Breast epithelium (tissue), 4 donors: ENCODE data around the gene TEX2. TPM values are rescaled to one million over a fixed set of nuclear protein-coding genes. Genes with fewer than 3 reads are reported as not detected.

Experiments used
- DNase-seq, 2 donors: peaks; one replicate each; pipeline ENCODE4 v3.0.0-alpha.2; 2019; ENCODE audit warnings: low spot score in 2 of 2
- H3K27ac ChIP-seq, 2 donors: fragments of 200-600 bp; sonication (generic) in 1 of 2; one replicate each; pipeline ENCODE4 v1.5.1; 2016 to 2019; ENCODE audit warnings: mild to moderate bottlenecking in 1 of 2
- H3K27me3 ChIP-seq, 2 donors: fragments of 200-600 bp; sonication (generic) in 1 of 2; one replicate each; pipeline versions ENCODE4 v1.5.1 to v1.6.0; 2017 to 2019; ENCODE audit warnings: control low read depth in 1 of 2, mild to moderate bottlenecking in 1 of 2
- H3K36me3 ChIP-seq: fragments of 200-600 bp; one replicate; pipeline ENCODE4 v1.5.1; 2019
- H3K4me1 ChIP-seq, 2 donors: fragments of 200-600 bp; sonication (generic); one replicate each; pipeline ENCODE4 v1.5.1; 2016 to 2019; ENCODE audit warnings: control low read depth in 1 of 2
- H3K4me3 ChIP-seq, 3 donors: fragments of 200-600 bp; sonication (generic); 1 replicate in 2 of 3; 2 replicates in 1 of 3; pipeline ENCODE4 v1.5.1; 2016 to 2019; ENCODE audit warnings: mild to moderate bottlenecking in 3 of 3, moderate library complexity in 2 of 3
- H3K9me3 ChIP-seq, 2 donors: fragments of 200-600 bp; sonication (generic) in 1 of 2; one replicate each; pipeline ENCODE4 v1.5.1; 2016 to 2019; ENCODE audit warnings: control low read depth in 1 of 2
- CTCF ChIP-seq, 3 donors: fragments of 450-650 bp; IDR thresholded peaks; one replicate each; pipeline ENCODE4 v1.5.1; 2016 to 2017; ENCODE audit warnings: antibody characterized with exemption in 3 of 3, mild to moderate bottlenecking in 3 of 3, moderate library complexity in 3 of 3
- POLR2A ChIP-seq: fragments of 450-650 bp; IDR thresholded peaks from one replicate; pipeline ENCODE4 v1.6.1; 2016; ENCODE audit warnings: antibody characterized with exemption, mild to moderate bottlenecking, moderate library complexity
- POLR2AphosphoS5 ChIP-seq, 3 donors: sonication (generic); formaldehyde crosslinking; IDR thresholded peaks; one replicate each; pipeline ENCODE4 v1.6.1; 2017; ENCODE audit warnings: antibody characterized with exemption in 3 of 3
- intact Hi-C: fragments of 100-400 bp; cut with DNase I; formaldehyde crosslinking; loops from one replicate; pipeline ENCODE4 v1.15.1; 2023; ENCODE audit warnings: low total_unique reads
- total RNA-seq, 3 donors: library from RNA; depleted of rRNA; stranded (reverse); fragments of >200 nt; gene quantifications; one replicate each; pipeline ENCODE4 v1.1.0, GENCODE V29; 2016

The TEX2 gene
- total RNA-seq, 3 donors from 2014 or later, result 47.5 to 70.7 (median 69.6) TPM

GRCh38 chr17:64115043-64115698 is 147.9 kb downstream of the TEX2 start:
- peak in 1 of 2 donors; percentile 48 for DNase-seq
- H3K27ac ChIP-seq, result peak overlapping the region; percentile 50 to 76
- peak overlapping the region in 2 of 3 donors; percentile 3 to 21 for H3K4me3 ChIP-seq
- intact Hi-C loops, result loop anchor here (5.0 kb wide), 1 partner anchor 1052 kb away; no protein-coding TSS in a partner anchor
- no peaks in the 10 kb centered on the region for H3K9me3 ChIP-seq
- no peaks in the 10 kb centered on the region for H3K36me3 ChIP-seq
- TF ChIP-seq POLR2A (no peak), POLR2AphosphoS5 (IDR thresholded peaks at IDR 0.05) (no peak), CTCF (IDR thresholded peaks at IDR 0.05) (no peak)
- H3K4me1 ChIP-seq, result no peaks in the 10 kb centered on the region
- no peaks in the 10 kb centered on the region for H3K27me3 ChIP-seq

GRCh38 chr17:64113006-64113405 is 150.1 kb downstream of the TEX2 start:
- H3K4me1 ChIP-seq, result no peaks in the 10 kb centered on the region
- intact Hi-C loops, result no loop called here

GRCh38 chr17:64111831-64112230 is 151.2 kb downstream of the TEX2 start:
- no peaks in the 10 kb centered on the region for H3K36me3 ChIP-seq
- TF ChIP-seq POLR2AphosphoS5 (IDR thresholded peaks at IDR 0.05) (no peak), POLR2A (no peak), CTCF (IDR thresholded peaks at IDR 0.05) (no peak)

More at GRCh38 chr17:64113006-64113405, 150.1 kb downstream of the TEX2 start:
- Histone ChIP-seq H3K4me3 (no peak overlapping the region), H3K36me3 (no peaks in the 10 kb centered on the region), H3K27ac (no peak overlapping the region), H3K9me3 (no peaks in the 10 kb centered on the region), H3K27me3 (no peaks in the 10 kb centered on the region)
- TF ChIP-seq CTCF (IDR thresholded peaks at IDR 0.05) (no peak), POLR2AphosphoS5 (IDR thresholded peaks at IDR 0.05) (no peak), POLR2A (no peak)
- DNase-seq, result no peak

GRCh38 chr17:64110379-64111152 is 152.5 kb downstream of the TEX2 start:
- Histone ChIP-seq H3K36me3 (no peaks in the 10 kb centered on the region), H3K4me1 (no peaks in the 10 kb centered on the region), H3K27ac (no peak overlapping the region), H3K9me3 (no peaks in the 10 kb centered on the region), H3K4me3 (no peak overlapping the region), H3K27me3 (no peaks in the 10 kb centered on the region)
- no peak for DNase-seq
- intact Hi-C loops, result no loop called here
- TF ChIP-seq CTCF (IDR thresholded peaks at IDR 0.05) (no peak), POLR2A (no peak), POLR2AphosphoS5 (IDR thresholded peaks at IDR 0.05) (no peak)

More at GRCh38 chr17:64111831-64112230, 151.2 kb downstream of the TEX2 start:
- H3K4me3 ChIP-seq, result no peak overlapping the region
- intact Hi-C loops, result no loop called here
- DNase-seq, result no peak
- H3K4me1 ChIP-seq, result no peaks in the 10 kb centered on the region
- no peaks in the 10 kb centered on the region for H3K9me3 ChIP-seq
- no peaks in the 10 kb centered on the region for H3K27me3 ChIP-seq
- H3K27ac ChIP-seq, result no peak overlapping the region

- TF ChIP-seq POLR2AphosphoS5 (IDR thresholded peaks at IDR 0.05) (no peak), POLR2A (no peak), CTCF (IDR thresholded peaks at IDR 0.05) (no peak)
- intact Hi-C loops, result no loop called here
- no peak for DNase-seq
- H3K27ac ChIP-seq, result peak overlapping the region; percentile 41 to 58
- no peaks in the 10 kb centered on the region for H3K9me3 ChIP-seq
- no peaks in the 10 kb centered on the region for H3K4me1 ChIP-seq
- H3K4me3 ChIP-seq, result no peak overlapping the region
- no peaks in the 10 kb centered on the region for H3K36me3 ChIP-seq
- H3K27me3 ChIP-seq, result no peaks in the 10 kb centered on the region
Observed at GRCh38 chr17:64109400-64109799, 153.7 kb downstream of the TEX2 start.
